Upper lobe of left lung (tissue), 6 donors: Measurements from ENCODE around the gene ATP11A. TPM values are rescaled to one million over a fixed set of nuclear protein-coding genes. Genes with fewer than 3 reads are reported as not detected.

Experiments used
- ATAC-seq, 2 donors: fragments of 200-7000 bp; cut with Tn5 transposase; one replicate each; pipeline ENCODE4 v1.9.1; 2022; ENCODE audit warnings: mild to moderate bottlenecking in 2 of 2, moderate library complexity in 2 of 2; ENCODE audit not compliant: low FRiP score in 2 of 2
- DNase-seq, 2 donors: peaks; one replicate each; pipeline ENCODE4 v3.0.0-alpha.2; 2019 to 2020
- H3K27ac ChIP-seq, 4 donors: fragments of 200-600 bp; sonication (generic); one replicate each; pipeline ENCODE4 v1.5.1; 2016 to 2019
- H3K27me3 ChIP-seq, 4 donors: fragments of 200-600 bp; sonication (generic); one replicate each; pipeline ENCODE4 v1.5.1; 2017 to 2019
- H3K36me3 ChIP-seq, 4 donors: fragments of 200-600 bp; sonication (generic); one replicate each; pipeline ENCODE4 v1.5.1; 2016 to 2019
- H3K4me1 ChIP-seq, 4 donors: fragments of 200-600 bp; sonication (generic); one replicate each; pipeline ENCODE4 v1.5.1; 2018 to 2019
- H3K4me3 ChIP-seq, 4 donors: fragments of 200-600 bp; sonication (generic); one replicate each; pipeline ENCODE4 v1.5.1; 2017 to 2019; ENCODE audit warnings: mild to moderate bottlenecking in 2 of 4, moderate library complexity in 1 of 4
- H3K9me3 ChIP-seq, 4 donors: fragments of 200-600 bp; sonication (generic); one replicate each; pipeline ENCODE4 v1.5.1; 2018 to 2019
- CTCF ChIP-seq, 6 experiments: fragments of 450-650 bp in 4 of 6; fragments of 200-600 bp in 2 of 6; sonication (generic) in 2 of 6; IDR thresholded peaks; one replicate each; pipeline ENCODE4 v1.5.1; 2016 to 2019; ENCODE audit warnings: antibody characterized with exemption in 6 of 6
- EP300 ChIP-seq, 4 donors: sonication (generic); formaldehyde crosslinking; IDR thresholded peaks; one replicate each; pipeline ENCODE4 v1.5.1; 2017; ENCODE audit warnings: antibody characterized with exemption in 4 of 4, control low read depth in 2 of 4
- POLR2A ChIP-seq, 4 donors: fragments of 450-650 bp; IDR thresholded peaks; one replicate each; pipeline ENCODE4 v1.5.1; 2016 to 2017; ENCODE audit warnings: antibody characterized with exemption in 4 of 4, mild to moderate bottlenecking in 2 of 4
- POLR2AphosphoS5 ChIP-seq, 2 donors: sonication (generic); formaldehyde crosslinking; IDR thresholded peaks; one replicate each; pipeline ENCODE4 v1.5.1; 2017; ENCODE audit warnings: antibody characterized with exemption in 2 of 2
- WGBS, 2 donors: methylation state at CpG; one replicate each; pipeline ENCODE4 v1.1.5; 2017 to 2018; 5-methylcytosine and 5-hydroxymethylcytosine counted together
- total RNA-seq, 6 donors: library from RNA; depleted of rRNA in 4 of 6; stranded (reverse); fragments of >200 nt in 4 of 6; gene quantifications; one replicate each; pipeline versions ENCODE4 v1.1.0 to v1.2.1, GENCODE V29; 2016 to 2021
- donor health status: DM: no; HTN: no; CAD: no; lungs with moderate emphysema.
- donor health status: DM: no; HTN: yes; CAD: no; lungs with severe emphysema.

Gene ATP11A
- total RNA-seq, 6 donors from 2014 or later = 159 to 285 (median 260) TPM

GRCh38 chr13:112905990-112906641 lies 216.3 kb downstream of the ATP11A start:
- Histone ChIP-seq H3K36me3 (no peaks in the 10 kb centered on the region), H3K27me3 (no peaks in the 10 kb centered on the region), H3K27ac (no peak overlapping the region), H3K4me1 (peaks cover 0 to 7% (median 0%) of the 10 kb centered on the region in 4 donors), H3K4me3 (no peak overlapping the region), H3K9me3 (peaks cover 0 to 10% (median 0%) of the 10 kb centered on the region in 4 donors)
- ATAC-seq = no peak
- 87 to 88% methylated on average over 18 to 20 of the region's 20 CpGs for WGBS, 2 donors
- DNase-seq = no peak
- TF ChIP-seq POLR2AphosphoS5 (IDR thresholded peaks at IDR 0.05) = no peak

GRCh38 chr13:112907286-112907685 lies 217.4 kb downstream of the ATP11A start:
- Histone ChIP-seq H3K27ac (no peak overlapping the region), H3K36me3 (no peaks in the 10 kb centered on the region), H3K27me3 (no peaks in the 10 kb centered on the region), H3K4me3 (no peak overlapping the region), H3K9me3 (peaks cover 0 to 10% (median 0%) of the 10 kb centered on the region in 4 donors), H3K4me1 (peaks cover 0 to 7% (median 0%) of the 10 kb centered on the region in 4 donors)
- 97% methylated on average over 8 of the region's 8 CpGs for WGBS, 2 donors
- ATAC-seq = no peak
- no peak for DNase-seq
- TF ChIP-seq CTCF (IDR thresholded peaks at IDR 0.05) (no peak), POLR2AphosphoS5 (IDR thresholded peaks at IDR 0.05) (no peak), EP300 (IDR thresholded peaks at IDR 0.05) (no peak), POLR2A (IDR thresholded peaks at IDR 0.05) (no peak)

GRCh38 chr13:112907871-112908331 lies 218.1 kb downstream of the ATP11A start:
- Histone ChIP-seq H3K27ac (no peak overlapping the region), H3K4me1 (peaks cover 0 to 5% (median 0%) of the 10 kb centered on the region in 4 donors), H3K4me3 (no peak overlapping the region), H3K9me3 (peaks cover 0 to 10% (median 0%) of the 10 kb centered on the region in 4 donors), H3K27me3 (no peaks in the 10 kb centered on the region), H3K36me3 (no peaks in the 10 kb centered on the region)
- TF ChIP-seq POLR2A (IDR thresholded peaks at IDR 0.05) = no peak
- TF ChIP-seq CTCF (IDR thresholded peaks at IDR 0.05) = no peak
- no peak for TF ChIP-seq EP300 (IDR thresholded peaks at IDR 0.05)
- TF ChIP-seq POLR2AphosphoS5 (IDR thresholded peaks at IDR 0.05) = no peak
- 69 to 71% methylated on average over 4 to 6 of the region's 6 CpGs for WGBS, 2 donors
- no peak for ATAC-seq
- DNase-seq = no peak

- DNase-seq (no peak), ATAC-seq (no peak)
- Histone ChIP-seq H3K4me3 (no peak overlapping the region), H3K27me3 (no peaks in the 10 kb centered on the region), H3K4me1 (peaks cover 0 to under 1% (median 0%) of the 10 kb centered on the region in 4 donors), H3K36me3 (no peaks in the 10 kb centered on the region), H3K9me3 (peaks cover 0 to 10% (median 0%) of the 10 kb centered on the region in 4 donors), H3K27ac (no peak overlapping the region)
- 72 to 88% methylated on average over 4 to 5 of the region's 5 CpGs for whole genome bisulfite sequencing, 2 donors
- TF ChIP-seq POLR2A (IDR thresholded peaks at IDR 0.05) (no peak), POLR2AphosphoS5 (IDR thresholded peaks at IDR 0.05) (no peak), EP300 (IDR thresholded peaks at IDR 0.05) (no peak), CTCF (IDR thresholded peaks at IDR 0.05) (no peak)
These were observed 218.5 kb downstream of the ATP11A start for GRCh38 chr13:112908342-112908741.

- no peak for DNase-seq
- no peak for ATAC-seq
- no peaks in the 10 kb centered on the region for H3K27me3 ChIP-seq
- TF ChIP-seq CTCF (IDR thresholded peaks at IDR 0.05) (no peak), POLR2A (IDR thresholded peaks at IDR 0.05) (no peak), EP300 (IDR thresholded peaks at IDR 0.05) (no peak), POLR2AphosphoS5 (IDR thresholded peaks at IDR 0.05) (no peak)
- no peaks in the 10 kb centered on the region for H3K4me1 ChIP-seq
- 63 to 74% methylated on average over 4 of the region's 4 CpGs for WGBS, 2 donors
- no peaks in the 10 kb centered on the region for H3K36me3 ChIP-seq
- H3K9me3 ChIP-seq = peaks cover 0 to 4% (median 0%) of the 10 kb centered on the region in 4 donors
- H3K27ac ChIP-seq = no peak overlapping the region
- H3K4me3 ChIP-seq = no peak overlapping the region
These were observed 220.2 kb downstream of the ATP11A start for GRCh38 chr13:112910016-112910415.
